ENCODE results near the gene PLA2R1.

The PLA2R1 gene

DNA sequence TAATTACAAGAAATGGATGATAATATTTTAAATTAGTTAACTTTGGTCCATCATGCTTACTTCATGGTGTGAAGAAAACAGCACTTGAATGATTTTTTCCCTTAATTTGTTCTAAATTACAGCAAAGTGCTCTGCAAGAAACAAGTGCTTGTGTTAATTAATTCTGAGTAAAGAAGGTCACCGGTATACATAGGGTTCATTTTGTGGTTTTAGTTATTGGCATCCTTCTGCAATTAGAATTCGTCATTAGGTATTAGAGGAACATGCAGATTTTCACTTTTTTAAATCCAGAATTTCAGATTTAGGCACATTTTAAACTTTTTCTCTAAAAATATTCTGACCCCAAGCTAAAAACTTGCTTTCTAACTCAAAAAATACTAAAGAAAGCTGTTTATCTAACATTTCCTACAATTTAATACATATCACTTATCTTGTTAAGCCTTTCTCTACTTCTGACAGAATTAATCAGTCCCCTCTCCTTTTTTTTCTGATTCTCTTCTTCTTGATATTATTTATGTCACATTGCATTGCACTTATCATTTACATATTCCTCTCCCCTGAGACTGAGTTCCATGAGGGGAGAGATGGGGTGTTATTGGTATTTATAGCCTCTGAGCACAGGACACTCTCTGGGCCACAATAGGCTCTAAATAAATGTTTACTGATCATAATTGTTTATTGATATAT is 129.2 kb downstream of the PLA2R1 start:
- H3K36me3 ChIP-seq (ENCODE audit: insufficient read depth, low read length) = no peaks in the 10 kb centered on the region
- H4K20me1 ChIP-seq (ENCODE audit: insufficient read depth, low read length) = no peaks in the 10 kb centered on the region
- H2AFZ ChIP-seq (ENCODE audit: low read length) = no peak overlapping the region
- H3K27me3 ChIP-seq (ENCODE audit: insufficient read depth, low read length) = no peaks in the 10 kb centered on the region
- no peaks in the 10 kb centered on the region for H3F3A ChIP-seq (ENCODE audit: insufficient read depth, low read length)
- no peak overlapping the region for H3K27ac ChIP-seq (ENCODE audit: low read depth, low read length, poor library complexity, severe bottlenecking)
- no peak for TF ChIP-seq EZH2 (IDR thresholded peaks at IDR 0.05; ENCODE audit: borderline replicate concordance, low read length)
- TF ChIP-seq, protein P1, sequence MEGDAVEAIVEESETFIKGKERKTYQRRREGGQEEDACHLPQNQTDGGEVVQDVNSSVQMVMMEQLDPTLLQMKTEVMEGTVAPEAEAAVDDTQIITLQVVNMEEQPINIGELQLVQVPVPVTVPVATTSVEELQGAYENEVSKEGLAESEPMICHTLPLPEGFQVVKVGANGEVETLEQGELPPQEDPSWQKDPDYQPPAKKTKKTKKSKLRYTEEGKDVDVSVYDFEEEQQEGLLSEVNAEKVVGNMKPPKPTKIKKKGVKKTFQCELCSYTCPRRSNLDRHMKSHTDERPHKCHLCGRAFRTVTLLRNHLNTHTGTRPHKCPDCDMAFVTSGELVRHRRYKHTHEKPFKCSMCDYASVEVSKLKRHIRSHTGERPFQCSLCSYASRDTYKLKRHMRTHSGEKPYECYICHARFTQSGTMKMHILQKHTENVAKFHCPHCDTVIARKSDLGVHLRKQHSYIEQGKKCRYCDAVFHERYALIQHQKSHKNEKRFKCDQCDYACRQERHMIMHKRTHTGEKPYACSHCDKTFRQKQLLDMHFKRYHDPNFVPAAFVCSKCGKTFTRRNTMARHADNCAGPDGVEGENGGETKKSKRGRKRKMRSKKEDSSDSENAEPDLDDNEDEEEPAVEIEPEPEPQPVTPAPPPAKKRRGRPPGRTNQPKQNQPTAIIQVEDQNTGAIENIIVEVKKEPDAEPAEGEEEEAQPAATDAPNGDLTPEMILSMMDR (IDR thresholded peaks at IDR 0.05; ENCODE audit: low read length) = no peak
- H3K9ac ChIP-seq (ENCODE audit: low read length) = no peak overlapping the region
- H3K4me3 ChIP-seq (ENCODE audit: low read depth, low read length, poor library complexity, severe bottlenecking) = no peak overlapping the region
- peak overlapping the region; percentile 14; the same call in 1 of the 2 replicates for H3K4me2 ChIP-seq (ENCODE audit: low read length)
- no peaks in the 10 kb centered on the region for H3K79me2 ChIP-seq (ENCODE audit: insufficient read depth, low read length)
- peaks cover 12% of the 10 kb centered on the region for H3K4me1 ChIP-seq (ENCODE audit: insufficient read depth, low read length, severe bottlenecking)
- H3K9me2 ChIP-seq (ENCODE audit: low read depth, low read length) = no peaks in the 10 kb centered on the region
- no peaks in the 10 kb centered on the region for H3K9me3 ChIP-seq (ENCODE audit: low read length)

DNA sequence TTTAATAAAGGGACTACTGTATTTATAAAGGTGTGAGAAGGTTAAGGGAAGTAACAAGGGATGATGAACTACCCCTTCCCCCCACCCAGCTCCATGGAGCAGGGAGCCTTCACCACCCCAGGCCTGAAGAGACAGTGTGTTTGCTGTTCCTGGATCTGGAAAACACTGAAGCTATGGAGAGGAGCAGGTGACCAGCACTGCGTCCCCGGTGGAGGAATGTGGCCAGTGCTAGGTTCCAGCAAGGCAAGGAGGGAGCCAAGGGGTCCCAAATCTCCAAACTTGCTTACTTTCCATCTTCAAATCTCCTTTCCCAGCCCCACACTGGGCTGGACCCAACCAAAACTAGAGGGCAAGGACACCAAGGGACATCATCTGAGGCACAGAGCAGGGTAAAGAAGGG is 135.7 kb downstream of the PLA2R1 start:
- no peaks in the 10 kb centered on the region for H3K9me3 ChIP-seq (ENCODE audit: low read length)
- no peak overlapping the region for H2AFZ ChIP-seq (ENCODE audit: low read length)
- H3K27ac ChIP-seq (ENCODE audit: low read depth, low read length, poor library complexity, severe bottlenecking) = no peak overlapping the region
- H3K4me2 ChIP-seq (ENCODE audit: low read length) = no peak overlapping the region
- peaks cover 4% of the 10 kb centered on the region for H3K4me1 ChIP-seq (ENCODE audit: insufficient read depth, low read length, severe bottlenecking)
- no peak overlapping the region for H3K4me3 ChIP-seq (ENCODE audit: low read depth, low read length, poor library complexity, severe bottlenecking)
- no peaks in the 10 kb centered on the region for H3K9me2 ChIP-seq (ENCODE audit: low read depth, low read length)
- no peaks in the 10 kb centered on the region for H3K36me3 ChIP-seq (ENCODE audit: insufficient read depth, low read length)
- no peaks in the 10 kb centered on the region; the same call in 1 of the 2 replicates for H3K27me3 ChIP-seq (ENCODE audit: insufficient read depth, low read length)
- no peaks in the 10 kb centered on the region for H3K79me2 ChIP-seq (ENCODE audit: insufficient read depth, low read length)
- no peak overlapping the region for H3K9ac ChIP-seq (ENCODE audit: low read length)
- TF ChIP-seq EZH2 (IDR thresholded peaks at IDR 0.05; ENCODE audit: borderline replicate concordance, low read length) = no peak
- TF ChIP-seq, protein P1 (IDR thresholded peaks at IDR 0.05; ENCODE audit: low read length) = no peak
- H3F3A ChIP-seq (ENCODE audit: insufficient read depth, low read length) = no peaks in the 10 kb centered on the region
- no peaks in the 10 kb centered on the region for H4K20me1 ChIP-seq (ENCODE audit: insufficient read depth, low read length)

DNA sequence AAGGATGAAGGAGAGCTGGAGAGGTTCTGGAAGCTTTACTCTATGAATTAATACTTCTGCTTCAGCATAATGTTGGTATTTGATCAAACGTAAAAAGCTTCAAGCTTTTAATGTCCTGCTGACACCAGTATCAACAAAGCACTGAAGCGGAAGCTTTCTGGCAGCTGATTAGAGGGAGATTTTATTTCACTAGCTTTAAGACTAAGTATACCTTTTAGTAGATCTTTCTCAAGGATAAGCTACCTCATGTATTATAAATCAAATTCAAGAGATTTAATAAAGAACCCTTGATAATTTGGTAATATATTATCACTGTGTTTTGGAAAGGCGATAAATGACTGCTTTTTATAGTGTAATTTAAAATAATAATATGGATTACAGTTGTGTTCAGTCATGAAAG is 136.4 kb downstream of the PLA2R1 start:
- no peaks in the 10 kb centered on the region for H3K79me2 ChIP-seq (ENCODE audit: insufficient read depth, low read length)
- peaks cover 4% of the 10 kb centered on the region for H3K4me1 ChIP-seq (ENCODE audit: insufficient read depth, low read length, severe bottlenecking)
- H3K9me3 ChIP-seq (ENCODE audit: low read length) = no peaks in the 10 kb centered on the region
- no peak for TF ChIP-seq EZH2 (IDR thresholded peaks at IDR 0.05; ENCODE audit: borderline replicate concordance, low read length)
- TF ChIP-seq, protein P1 (IDR thresholded peaks at IDR 0.05; ENCODE audit: low read length) = no peak
- no peak overlapping the region for H2AFZ ChIP-seq (ENCODE audit: low read length)
- H3K36me3 ChIP-seq (ENCODE audit: insufficient read depth, low read length) = no peaks in the 10 kb centered on the region
- H3F3A ChIP-seq (ENCODE audit: insufficient read depth, low read length) = no peaks in the 10 kb centered on the region
- H3K9ac ChIP-seq (ENCODE audit: low read length) = no peak overlapping the region
- H3K4me3 ChIP-seq (ENCODE audit: low read depth, low read length, poor library complexity, severe bottlenecking) = no peak overlapping the region
- no peak overlapping the region for H3K4me2 ChIP-seq (ENCODE audit: low read length)
- no peaks in the 10 kb centered on the region; the same call in 1 of the 2 replicates for H3K27me3 ChIP-seq (ENCODE audit: insufficient read depth, low read length)
- H3K9me2 ChIP-seq (ENCODE audit: low read depth, low read length) = no peaks in the 10 kb centered on the region
- no peak overlapping the region for H3K27ac ChIP-seq (ENCODE audit: low read depth, low read length, poor library complexity, severe bottlenecking)
- H4K20me1 ChIP-seq (ENCODE audit: insufficient read depth, low read length) = no peaks in the 10 kb centered on the region
